OCI-LY1 (cell line): Measurements from ENCODE around the gene GVQW3.

Source experiments
- H2AFZ ChIP-seq: fragments of 200-600 bp; sonication (generic), shearing (Covaris generic); 2 replicates; pipeline ENCODE4 v1.6.0; 2014; ENCODE audit warnings: antibody characterized with exemption, mild to moderate bottlenecking, low read length
- H3F3A ChIP-seq: fragments of 200-600 bp; sonication (generic), shearing (Covaris generic); 2 replicates; pipeline ENCODE4 v1.6.0; 2014; ENCODE audit warnings: mild to moderate bottlenecking, antibody characterized with exemption, low read length, moderate library complexity; ENCODE audit not compliant: insufficient read depth
- H3K27ac ChIP-seq: fragments of 200-600 bp; sonication (generic); 2 replicates; pipeline ENCODE4 v1.5.1; 2014; ENCODE audit warnings: low read length, mixed run types, mild to moderate bottlenecking, low read depth; ENCODE audit not compliant: poor library complexity, severe bottlenecking
- H3K27me3 ChIP-seq: fragments of 200-600 bp; sonication (generic); 2 replicates; pipeline ENCODE4 v1.6.0; 2014; ENCODE audit warnings: antibody characterized with exemption, mild to moderate bottlenecking, low read length, moderate library complexity; ENCODE audit not compliant: insufficient read depth
- H3K36me3 ChIP-seq: fragments of 200-600 bp; sonication (generic); 2 replicates; pipeline ENCODE4 v1.6.1; 2014; ENCODE audit warnings: mild to moderate bottlenecking, antibody characterized with exemption, low read length, moderate library complexity, mixed read lengths; ENCODE audit not compliant: insufficient read depth
- H3K4me1 ChIP-seq: fragments of 200-600 bp; sonication (generic); 2 replicates; pipeline ENCODE4 v1.5.1; 2014; ENCODE audit warnings: mild to moderate bottlenecking, low read length, moderate library complexity; ENCODE audit not compliant: insufficient read depth, severe bottlenecking
- H3K4me2 ChIP-seq: fragments of 200-600 bp; sonication (generic), shearing (Covaris generic); 2 replicates; pipeline ENCODE4 v1.6.1; 2014; ENCODE audit warnings: low read length
- H3K4me3 ChIP-seq: fragments of 200-600 bp; sonication (generic); 2 replicates; pipeline ENCODE4 v1.5.1; 2014; ENCODE audit warnings: low read length, low read depth, mild to moderate bottlenecking, mixed read lengths; ENCODE audit not compliant: poor library complexity, severe bottlenecking
- H3K79me2 ChIP-seq: fragments of 200-600 bp; shearing (Covaris generic); 2 replicates; pipeline ENCODE4 v1.6.1; 2016; ENCODE audit warnings: mixed run types, low read length, mixed read lengths; ENCODE audit not compliant: insufficient read depth
- H3K9ac ChIP-seq: fragments of 200-600 bp; sonication (generic), shearing (Covaris generic); 2 replicates; pipeline ENCODE4 v1.6.1; 2014; ENCODE audit warnings: mild to moderate bottlenecking, low read length, mixed read lengths
- H3K9me2 ChIP-seq: fragments of 200-600 bp; sonication (generic), shearing (Covaris generic); 2 replicates; pipeline ENCODE4 v1.6.1; 2014; ENCODE audit warnings: low read depth, mild to moderate bottlenecking, low read length, mixed read lengths
- H3K9me3 ChIP-seq: fragments of 200-600 bp; shearing (Covaris generic); 2 replicates; pipeline ENCODE4 v1.6.1; 2014; ENCODE audit warnings: low read length, mixed read lengths
- H4K20me1 ChIP-seq: fragments of 200-600 bp; sonication (generic), shearing (Covaris generic); 2 replicates; pipeline ENCODE4 v1.6.0; 2016; ENCODE audit warnings: mild to moderate bottlenecking, low read length; ENCODE audit not compliant: insufficient read depth
- EZH2 ChIP-seq: fragments of 200-600 bp; sonication (generic), shearing (Covaris generic); IDR thresholded peaks from 2 replicates; pipeline ENCODE4 v1.8.0; 2017; ENCODE audit warnings: borderline replicate concordance, mixed run types, mild to moderate bottlenecking, antibody characterized with exemption, low read length, moderate library complexity, mixed read lengths
- TF ChIP-seq, protein P1 (sequence below): fragments of 200-600 bp; sonication (generic), shearing (Covaris generic); IDR thresholded peaks from 2 replicates; pipeline ENCODE4 v1.5.1; 2017; ENCODE audit warnings: mild to moderate bottlenecking, antibody characterized with exemption, low read length, moderate library complexity, mixed read lengths

The GVQW3 gene

DNA sequence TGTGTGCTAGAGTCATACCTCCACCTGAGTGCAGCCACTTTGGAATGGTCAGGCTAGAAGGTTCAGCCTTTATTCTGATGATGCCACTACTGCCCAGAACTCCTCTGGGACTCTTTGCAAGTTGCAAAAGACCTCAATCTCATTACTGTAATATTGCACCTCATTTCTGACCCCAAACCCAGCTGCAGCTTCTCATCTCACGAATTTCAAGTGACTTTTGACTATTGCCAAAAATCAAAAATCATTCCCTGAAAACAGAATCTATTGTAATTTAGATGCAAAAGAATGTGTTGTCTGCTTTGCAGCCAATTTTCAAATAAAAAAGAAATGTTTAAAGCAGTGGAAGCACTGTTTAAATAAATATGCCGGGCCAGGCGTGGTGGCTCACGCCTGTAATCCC, 25.2 kb downstream of the GVQW3 start:
- H2AFZ ChIP-seq: no peak overlapping the region

DNA sequence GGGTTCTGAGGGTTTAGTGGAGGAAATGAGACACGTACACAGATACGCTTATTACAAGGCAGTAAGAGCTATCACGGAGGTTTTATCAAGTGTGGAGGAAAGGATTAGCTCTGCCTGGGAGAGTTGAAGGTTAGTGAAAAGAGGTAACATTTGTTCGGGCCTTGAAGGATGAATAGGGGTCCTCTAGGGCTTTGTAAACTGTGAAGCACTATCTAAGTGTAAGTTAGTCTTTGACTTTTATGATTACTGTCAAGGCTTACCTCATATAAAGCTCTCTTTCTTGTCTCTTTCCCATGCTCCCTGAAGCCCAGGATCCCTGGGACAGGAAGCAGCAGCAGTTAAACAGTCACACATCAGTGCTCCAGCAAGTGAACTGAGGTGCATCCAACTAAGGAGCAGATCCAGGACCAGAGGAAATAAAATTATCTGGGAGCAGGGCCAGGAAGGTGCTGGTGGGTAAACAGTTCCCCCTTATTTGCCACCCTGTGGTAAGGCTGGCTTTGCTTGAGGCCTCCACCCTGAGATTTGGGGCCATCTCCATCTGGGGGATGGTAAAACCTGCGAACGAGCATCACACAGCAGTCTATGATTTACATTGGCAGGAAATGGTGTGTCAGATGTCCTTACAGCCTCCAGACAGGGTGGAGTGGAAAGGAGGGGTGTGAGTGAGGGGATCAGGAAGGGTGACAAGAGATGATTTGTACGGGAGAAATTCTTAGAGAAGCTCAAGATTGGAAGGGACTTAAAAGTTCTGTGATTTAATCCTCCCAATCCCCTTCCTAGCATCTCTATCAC, 27.2 kb downstream of the GVQW3 start:
- no peaks in the 10 kb centered on the region for H3K36me3 ChIP-seq
- H3F3A ChIP-seq: no peaks in the 10 kb centered on the region; the same call in 1 of the 2 replicates
- no peaks in the 10 kb centered on the region for H3K79me2 ChIP-seq
- no peak overlapping the region for H3K27ac ChIP-seq
- no peaks in the 10 kb centered on the region; the same call in 1 of the 2 replicates for H3K27me3 ChIP-seq
- H3K9me2 ChIP-seq: no peaks in the 10 kb centered on the region
- no peak overlapping the region for H2AFZ ChIP-seq
- H3K9me3 ChIP-seq: no peaks in the 10 kb centered on the region
- TF ChIP-seq EZH2: no peak
- TF ChIP-seq, protein P1, sequence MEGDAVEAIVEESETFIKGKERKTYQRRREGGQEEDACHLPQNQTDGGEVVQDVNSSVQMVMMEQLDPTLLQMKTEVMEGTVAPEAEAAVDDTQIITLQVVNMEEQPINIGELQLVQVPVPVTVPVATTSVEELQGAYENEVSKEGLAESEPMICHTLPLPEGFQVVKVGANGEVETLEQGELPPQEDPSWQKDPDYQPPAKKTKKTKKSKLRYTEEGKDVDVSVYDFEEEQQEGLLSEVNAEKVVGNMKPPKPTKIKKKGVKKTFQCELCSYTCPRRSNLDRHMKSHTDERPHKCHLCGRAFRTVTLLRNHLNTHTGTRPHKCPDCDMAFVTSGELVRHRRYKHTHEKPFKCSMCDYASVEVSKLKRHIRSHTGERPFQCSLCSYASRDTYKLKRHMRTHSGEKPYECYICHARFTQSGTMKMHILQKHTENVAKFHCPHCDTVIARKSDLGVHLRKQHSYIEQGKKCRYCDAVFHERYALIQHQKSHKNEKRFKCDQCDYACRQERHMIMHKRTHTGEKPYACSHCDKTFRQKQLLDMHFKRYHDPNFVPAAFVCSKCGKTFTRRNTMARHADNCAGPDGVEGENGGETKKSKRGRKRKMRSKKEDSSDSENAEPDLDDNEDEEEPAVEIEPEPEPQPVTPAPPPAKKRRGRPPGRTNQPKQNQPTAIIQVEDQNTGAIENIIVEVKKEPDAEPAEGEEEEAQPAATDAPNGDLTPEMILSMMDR: no peak
- H3K4me3 ChIP-seq: no peak overlapping the region
- H3K4me2 ChIP-seq: no peak overlapping the region
- no peaks in the 10 kb centered on the region for H3K4me1 ChIP-seq
- no peaks in the 10 kb centered on the region for H4K20me1 ChIP-seq
- no peak overlapping the region for H3K9ac ChIP-seq

More for the DNA sequence above, 25.2 kb downstream of the GVQW3 start:
- H3K27ac ChIP-seq: no peak overlapping the region
- TF ChIP-seq, protein P1: no peak
- TF ChIP-seq EZH2: no peak
- no peak overlapping the region for H3K9ac ChIP-seq
- no peaks in the 10 kb centered on the region for H3K9me2 ChIP-seq
- H3K36me3 ChIP-seq: no peaks in the 10 kb centered on the region
- no peaks in the 10 kb centered on the region for H4K20me1 ChIP-seq
- H3K79me2 ChIP-seq: no peaks in the 10 kb centered on the region
- no peak overlapping the region for H3K4me2 ChIP-seq
- no peak overlapping the region for H3K4me3 ChIP-seq
- no peaks in the 10 kb centered on the region; the same call in 1 of the 2 replicates for H3K27me3 ChIP-seq
- no peaks in the 10 kb centered on the region for H3K4me1 ChIP-seq
- H3F3A ChIP-seq: no peaks in the 10 kb centered on the region; the same call in 1 of the 2 replicates
- no peaks in the 10 kb centered on the region for H3K9me3 ChIP-seq

- no peak overlapping the region for H2AFZ ChIP-seq
- H3K9me3 ChIP-seq: no peaks in the 10 kb centered on the region
- no peaks in the 10 kb centered on the region for H3K79me2 ChIP-seq
- H3K9me2 ChIP-seq: no peaks in the 10 kb centered on the region
- no peaks in the 10 kb centered on the region for H3F3A ChIP-seq
- no peak overlapping the region for H3K4me3 ChIP-seq
- no peak overlapping the region for H3K4me2 ChIP-seq
- H3K27me3 ChIP-seq: no peaks in the 10 kb centered on the region
- H3K36me3 ChIP-seq: no peaks in the 10 kb centered on the region
- H3K9ac ChIP-seq: no peak overlapping the region
- no peaks in the 10 kb centered on the region for H4K20me1 ChIP-seq
- no peak overlapping the region for H3K27ac ChIP-seq
- TF ChIP-seq, protein P1: no peak
- TF ChIP-seq EZH2: no peak
- no peaks in the 10 kb centered on the region for H3K4me1 ChIP-seq
Observed at GRCh38 chr11:76410851-76411357, 29.8 kb downstream of the GVQW3 start.
